Measurements from ENCODE around the gene WWP2.
"Not testable (repeated sequence)": the region's sequence is repeated elsewhere in the genome, so short reads cannot be mapped to it uniquely, and the experiment has no call there.

WWP2 gene

GRCh38 chr16:69951017-69951671 lies 189.0 kb downstream of the WWP2 start, which contains the start of gene CLEC18A:
CLEC18A (plus strand) TSS chr16:69951334; CDS start chr16:69951367, 33 bp downstream.
- FAIRE-seq: not testable (repeated sequence)

GRCh38 chr16:69951672-69952031 lies 189.5 kb downstream of the WWP2 start:
- not testable (repeated sequence) for FAIRE-seq

GRCh38 chr16:69952116-69952515 lies 190.0 kb downstream of the WWP2 start:
- FAIRE-seq: not testable (repeated sequence)

- not testable (repeated sequence) for FAIRE-seq
Observed at GRCh38 chr16:69952572-69953355, 190.6 kb downstream of the WWP2 start.

GRCh38 chr16:69954241-69954640 lies 192.1 kb downstream of the WWP2 start:
- not testable (repeated sequence) for FAIRE-seq

- not testable (repeated sequence) for FAIRE-seq
Observed at GRCh38 chr16:69963312-69963711, 201.2 kb downstream of the WWP2 start.

- FAIRE-seq: not testable (repeated sequence)
Observed at GRCh38 chr16:69964960-69965660, 203.0 kb downstream of the WWP2 start.

- not testable (repeated sequence) for FAIRE-seq
Observed at GRCh38 chr16:69965661-69966054, 203.5 kb downstream of the WWP2 start.

- not testable (repeated sequence) for FAIRE-seq
Observed at GRCh38 chr16:69967688-69968087, 205.6 kb downstream of the WWP2 start.

GRCh38 chr16:69968125-69968524 lies 206.0 kb downstream of the WWP2 start:
- not testable (repeated sequence) for FAIRE-seq

- not testable (repeated sequence) for FAIRE-seq
Observed at GRCh38 chr16:69969657-69970056, 207.5 kb downstream of the WWP2 start.

GRCh38 chr16:69972120-69972519 lies 210.0 kb downstream of the WWP2 start:
- not testable (repeated sequence) for FAIRE-seq

GRCh38 chr16:69972935-69973334 lies 210.8 kb downstream of the WWP2 start:
- not testable (repeated sequence) for FAIRE-seq

GRCh38 chr16:69985196-69985595 lies 223.1 kb downstream of the WWP2 start:
- FAIRE-seq: not testable (repeated sequence)
